Liver (tissue), 3 donors: ENCODE results near the gene SNN.

ENCODE experiments used
- EGR1 ChIP-seq, 2 donors: IDR thresholded peaks; 2 replicates each; pipeline ENCODE4 v1.6.1; 2016 to 2018; ENCODE audit warnings: antibody characterized with exemption in 2 of 2, low read depth in 2 of 2
- JUND ChIP-seq, 2 donors: IDR thresholded peaks; 2 replicates each; pipeline ENCODE4 v1.6.1; 2016; ENCODE audit warnings: antibody characterized with exemption in 2 of 2
- TF ChIP-seq, protein P1 (sequence below): fragments of 150-350 bp; IDR thresholded peaks from 2 replicates; pipeline ENCODE4 v1.5.1; 2017; ENCODE audit warnings: improper control_type of control experiment, low read depth, low read length; ENCODE audit not compliant: missing input control
- TF ChIP-seq, protein P2 (sequence below): IDR thresholded peaks from 2 replicates; pipeline ENCODE4 v1.6.1; 2016; ENCODE audit warnings: antibody characterized with exemption, mild to moderate bottlenecking
- donor health status: healthy.
- donor health status: healthy.

DNA sequence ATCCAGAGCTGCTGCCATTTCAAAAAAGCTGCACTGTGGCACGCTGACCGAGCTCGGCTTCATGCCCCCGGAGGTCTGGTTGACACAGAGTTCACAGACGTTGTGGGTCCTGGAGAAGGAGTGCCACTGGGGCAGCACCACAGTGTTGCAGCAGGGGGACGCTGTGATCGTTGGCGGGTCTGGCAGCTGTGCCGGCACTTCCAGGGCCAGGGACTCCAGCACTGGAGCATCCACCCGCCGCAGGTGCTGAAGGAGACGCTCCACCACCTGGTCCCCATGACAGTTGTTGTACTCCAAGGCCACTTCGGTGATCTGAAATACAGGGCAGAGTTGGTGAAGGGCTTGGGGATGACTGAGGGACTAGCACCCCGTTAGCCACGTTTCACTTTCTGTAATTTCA lies 23.5 kb downstream of the SNN start:
- TF ChIP-seq, protein P1, sequence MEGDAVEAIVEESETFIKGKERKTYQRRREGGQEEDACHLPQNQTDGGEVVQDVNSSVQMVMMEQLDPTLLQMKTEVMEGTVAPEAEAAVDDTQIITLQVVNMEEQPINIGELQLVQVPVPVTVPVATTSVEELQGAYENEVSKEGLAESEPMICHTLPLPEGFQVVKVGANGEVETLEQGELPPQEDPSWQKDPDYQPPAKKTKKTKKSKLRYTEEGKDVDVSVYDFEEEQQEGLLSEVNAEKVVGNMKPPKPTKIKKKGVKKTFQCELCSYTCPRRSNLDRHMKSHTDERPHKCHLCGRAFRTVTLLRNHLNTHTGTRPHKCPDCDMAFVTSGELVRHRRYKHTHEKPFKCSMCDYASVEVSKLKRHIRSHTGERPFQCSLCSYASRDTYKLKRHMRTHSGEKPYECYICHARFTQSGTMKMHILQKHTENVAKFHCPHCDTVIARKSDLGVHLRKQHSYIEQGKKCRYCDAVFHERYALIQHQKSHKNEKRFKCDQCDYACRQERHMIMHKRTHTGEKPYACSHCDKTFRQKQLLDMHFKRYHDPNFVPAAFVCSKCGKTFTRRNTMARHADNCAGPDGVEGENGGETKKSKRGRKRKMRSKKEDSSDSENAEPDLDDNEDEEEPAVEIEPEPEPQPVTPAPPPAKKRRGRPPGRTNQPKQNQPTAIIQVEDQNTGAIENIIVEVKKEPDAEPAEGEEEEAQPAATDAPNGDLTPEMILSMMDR, result no peak
- TF ChIP-seq JUND (IDR thresholded peaks at IDR 0.05) (no peak), EGR1 (IDR thresholded peaks at IDR 0.05; ENCODE audit: low read depth in 2 of 2) (no peak)
- TF ChIP-seq, protein P2, sequence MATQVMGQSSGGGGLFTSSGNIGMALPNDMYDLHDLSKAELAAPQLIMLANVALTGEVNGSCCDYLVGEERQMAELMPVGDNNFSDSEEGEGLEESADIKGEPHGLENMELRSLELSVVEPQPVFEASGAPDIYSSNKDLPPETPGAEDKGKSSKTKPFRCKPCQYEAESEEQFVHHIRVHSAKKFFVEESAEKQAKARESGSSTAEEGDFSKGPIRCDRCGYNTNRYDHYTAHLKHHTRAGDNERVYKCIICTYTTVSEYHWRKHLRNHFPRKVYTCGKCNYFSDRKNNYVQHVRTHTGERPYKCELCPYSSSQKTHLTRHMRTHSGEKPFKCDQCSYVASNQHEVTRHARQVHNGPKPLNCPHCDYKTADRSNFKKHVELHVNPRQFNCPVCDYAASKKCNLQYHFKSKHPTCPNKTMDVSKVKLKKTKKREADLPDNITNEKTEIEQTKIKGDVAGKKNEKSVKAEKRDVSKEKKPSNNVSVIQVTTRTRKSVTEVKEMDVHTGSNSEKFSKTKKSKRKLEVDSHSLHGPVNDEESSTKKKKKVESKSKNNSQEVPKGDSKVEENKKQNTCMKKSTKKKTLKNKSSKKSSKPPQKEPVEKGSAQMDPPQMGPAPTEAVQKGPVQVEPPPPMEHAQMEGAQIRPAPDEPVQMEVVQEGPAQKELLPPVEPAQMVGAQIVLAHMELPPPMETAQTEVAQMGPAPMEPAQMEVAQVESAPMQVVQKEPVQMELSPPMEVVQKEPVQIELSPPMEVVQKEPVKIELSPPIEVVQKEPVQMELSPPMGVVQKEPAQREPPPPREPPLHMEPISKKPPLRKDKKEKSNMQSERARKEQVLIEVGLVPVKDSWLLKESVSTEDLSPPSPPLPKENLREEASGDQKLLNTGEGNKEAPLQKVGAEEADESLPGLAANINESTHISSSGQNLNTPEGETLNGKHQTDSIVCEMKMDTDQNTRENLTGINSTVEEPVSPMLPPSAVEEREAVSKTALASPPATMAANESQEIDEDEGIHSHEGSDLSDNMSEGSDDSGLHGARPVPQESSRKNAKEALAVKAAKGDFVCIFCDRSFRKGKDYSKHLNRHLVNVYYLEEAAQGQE, result no peak
